Loucy (cell line): ENCODE measurements around the gene GNL3.

Source experiments
- H2AFZ ChIP-seq: fragments of 200-600 bp; sonication (generic); 2 replicates; pipeline ENCODE4 v1.6.0; 2016; ENCODE audit warnings: antibody characterized with exemption, mild to moderate bottlenecking, low read length, moderate library complexity
- H3F3A ChIP-seq: fragments of 200-600 bp; 2 replicates; pipeline ENCODE4 v1.6.0; 2016; ENCODE audit warnings: antibody characterized with exemption, low read depth, mild to moderate bottlenecking
- H3K27me3 ChIP-seq: fragments of 200-600 bp; sonication (generic); 2 replicates; pipeline ENCODE4 v1.6.1; 2014; ENCODE audit warnings: low read length, mild to moderate bottlenecking; ENCODE audit not compliant: insufficient read depth, poor library complexity, severe bottlenecking
- H3K36me3 ChIP-seq: fragments of 200-600 bp; sonication (generic); 2 replicates; pipeline ENCODE4 v1.6.1; 2016; ENCODE audit warnings: low read length; ENCODE audit not compliant: insufficient read depth
- H3K4me1 ChIP-seq: fragments of 200-600 bp; sonication (generic); 2 replicates; pipeline ENCODE4 v1.5.1; 2014; ENCODE audit warnings: low read length, mild to moderate bottlenecking; ENCODE audit not compliant: insufficient read depth, poor library complexity, severe bottlenecking
- H3K4me2 ChIP-seq: fragments of 200-600 bp; sonication (generic); 2 replicates; pipeline ENCODE4 v1.6.0; 2014; ENCODE audit warnings: antibody characterized with exemption, low read length, low read depth, mild to moderate bottlenecking; ENCODE audit not compliant: poor library complexity, severe bottlenecking
- H3K4me3 ChIP-seq: fragments of 200-600 bp; sonication (generic); 2 replicates; pipeline ENCODE4 v1.5.1; 2014; ENCODE audit warnings: low read length, mild to moderate bottlenecking, mixed read lengths; ENCODE audit not compliant: poor library complexity, severe bottlenecking
- H3K79me2 ChIP-seq: fragments of 200-600 bp; sonication (generic); 2 replicates; pipeline ENCODE4 v1.6.1; 2014; ENCODE audit warnings: low read length; ENCODE audit not compliant: insufficient read depth
- H3K9ac ChIP-seq: fragments of 200-600 bp; sonication (generic); 2 replicates; pipeline ENCODE4 v1.6.0; 2014; ENCODE audit warnings: mild to moderate bottlenecking, low read depth, low read length, moderate library complexity; ENCODE audit not compliant: poor library complexity, severe bottlenecking
- H3K9me2 ChIP-seq: fragments of 200-600 bp; sonication (generic); replicated peaks from 2 replicates; pipeline ENCODE4 v1.6.1; 2016; ENCODE audit warnings: low read depth, low read length, mixed read lengths
- H3K9me3 ChIP-seq: fragments of 200-600 bp; sonication (generic); 2 replicates; pipeline ENCODE4 v1.6.1; 2014; ENCODE audit warnings: mild to moderate bottlenecking, antibody characterized with exemption, low read length, low read depth; ENCODE audit not compliant: insufficient read depth
- H4K20me1 ChIP-seq: fragments of 200-600 bp; sonication (generic); 2 replicates; pipeline ENCODE4 v1.6.0; 2014; ENCODE audit warnings: antibody characterized with exemption, low read length, mild to moderate bottlenecking; ENCODE audit not compliant: insufficient read depth, poor library complexity, severe bottlenecking
- EZH2phosphoT487 ChIP-seq: fragments of 200-600 bp; IDR thresholded peaks from 2 replicates; pipeline ENCODE4 v1.6.1; 2018; ENCODE audit warnings: antibody characterized with exemption, mild to moderate bottlenecking, moderate library complexity, borderline replicate concordance
- TF ChIP-seq, protein P1 (sequence below): fragments of 200-600 bp; sonication (generic); conservative IDR thresholded peaks from 2 replicates; pipeline ENCODE4 v1.5.1; 2014; ENCODE audit warnings: mild to moderate bottlenecking, antibody characterized with exemption, low read length

The GNL3 gene

GRCh38 chr3:52705688-52706686 is 20.2 kb downstream of the GNL3 start, which contains the start of the genes GLT8D1 and SPCS1:
Gene GLT8D1, minus strand, starts transcription at chr3:52705791. Its CDS starts 5,331 bp downstream, at chr3:52700460.
Gene SPCS1, plus strand, starts transcription at chr3:52706106. Its CDS starts 141 bp downstream, at chr3:52706247.
- peaks cover 23% of the 10 kb centered on the region for H3K4me1 ChIP-seq
- peaks cover 16% of the 10 kb centered on the region for H4K20me1 ChIP-seq
- H3K9me3 ChIP-seq: no peaks in the 10 kb centered on the region
- H3K79me2 ChIP-seq: peaks cover 49% of the 10 kb centered on the region
- no peaks in the 10 kb centered on the region for H3F3A ChIP-seq
- peak within 1 kb of the TSS; percentile 98 for H3K9ac ChIP-seq
- peak within 1 kb of the TSS; percentile 99 for H3K4me3 ChIP-seq
- H3K27me3 ChIP-seq: peaks cover 4% of the 10 kb centered on the region
- H3K36me3 ChIP-seq: no peaks in the 10 kb centered on the region
- H2AFZ ChIP-seq: peak within 1 kb of the TSS; percentile 97
- H3K4me2 ChIP-seq: peak within 1 kb of the TSS; percentile 96
- TF ChIP-seq EZH2phosphoT487: no peak
- TF ChIP-seq, protein P1, sequence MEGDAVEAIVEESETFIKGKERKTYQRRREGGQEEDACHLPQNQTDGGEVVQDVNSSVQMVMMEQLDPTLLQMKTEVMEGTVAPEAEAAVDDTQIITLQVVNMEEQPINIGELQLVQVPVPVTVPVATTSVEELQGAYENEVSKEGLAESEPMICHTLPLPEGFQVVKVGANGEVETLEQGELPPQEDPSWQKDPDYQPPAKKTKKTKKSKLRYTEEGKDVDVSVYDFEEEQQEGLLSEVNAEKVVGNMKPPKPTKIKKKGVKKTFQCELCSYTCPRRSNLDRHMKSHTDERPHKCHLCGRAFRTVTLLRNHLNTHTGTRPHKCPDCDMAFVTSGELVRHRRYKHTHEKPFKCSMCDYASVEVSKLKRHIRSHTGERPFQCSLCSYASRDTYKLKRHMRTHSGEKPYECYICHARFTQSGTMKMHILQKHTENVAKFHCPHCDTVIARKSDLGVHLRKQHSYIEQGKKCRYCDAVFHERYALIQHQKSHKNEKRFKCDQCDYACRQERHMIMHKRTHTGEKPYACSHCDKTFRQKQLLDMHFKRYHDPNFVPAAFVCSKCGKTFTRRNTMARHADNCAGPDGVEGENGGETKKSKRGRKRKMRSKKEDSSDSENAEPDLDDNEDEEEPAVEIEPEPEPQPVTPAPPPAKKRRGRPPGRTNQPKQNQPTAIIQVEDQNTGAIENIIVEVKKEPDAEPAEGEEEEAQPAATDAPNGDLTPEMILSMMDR: no peak
- H3K9me2 ChIP-seq: no peaks in the 10 kb centered on the region

GRCh38 chr3:52707585-52707984 is 21.8 kb downstream of the GNL3 start:
- H3K36me3 ChIP-seq: peaks cover 2% of the 10 kb centered on the region; the same call in 1 of the 2 replicates
- peak overlapping the region; percentile 99 for H3K4me3 ChIP-seq
- H3K79me2 ChIP-seq: peaks cover 44% of the 10 kb centered on the region
- H2AFZ ChIP-seq: no peak overlapping the region
- H3K9ac ChIP-seq: peak overlapping the region; percentile 98
- H3K9me3 ChIP-seq: no peaks in the 10 kb centered on the region
- peak overlapping the region; percentile 96 for H3K4me2 ChIP-seq
- peaks cover 23% of the 10 kb centered on the region for H3K4me1 ChIP-seq
- H3K27me3 ChIP-seq: peaks cover 4% of the 10 kb centered on the region
- 0 out of 2 replicates have a peak, but pooled peaks cover 4% of the 10 kb centered on the region for H3F3A ChIP-seq
- peaks cover 16% of the 10 kb centered on the region for H4K20me1 ChIP-seq
- no peaks in the 10 kb centered on the region for H3K9me2 ChIP-seq
- TF ChIP-seq, protein P1: no peak
- no peak for TF ChIP-seq EZH2phosphoT487

DNA sequence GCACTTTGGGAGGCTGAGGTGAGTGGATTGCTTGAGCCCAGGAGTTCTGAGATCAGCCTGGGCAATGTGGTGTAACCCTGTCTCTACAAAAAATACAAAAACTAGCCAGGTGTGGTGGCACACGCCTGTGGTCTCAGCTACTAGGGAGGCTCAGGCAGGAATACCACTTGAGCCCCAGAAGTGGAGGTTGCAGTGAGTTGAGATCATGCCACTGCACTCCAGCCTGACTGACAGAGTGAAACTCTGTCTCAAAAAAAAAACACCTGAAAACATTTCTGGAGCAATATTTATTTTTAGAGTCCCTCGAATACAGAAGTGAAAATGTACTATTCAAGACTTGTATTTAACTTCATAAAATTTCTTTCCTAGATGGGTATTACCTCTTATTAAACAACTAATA is 24.7 kb downstream of the GNL3 start:
- Histone ChIP-seq H3F3A (0 out of 2 replicates have a peak, but pooled peaks cover 4% of the 10 kb centered on the region), H2AFZ (no peak overlapping the region), H3K4me1 (peaks cover 10% of the 10 kb centered on the region), H3K36me3 (peaks cover 3% of the 10 kb centered on the region; the same call in 1 of the 2 replicates), H4K20me1 (peaks cover 16% of the 10 kb centered on the region), H3K9me3 (no peaks in the 10 kb centered on the region), H3K4me3 (no peak overlapping the region), H3K4me2 (no peak overlapping the region), H3K9ac (no peak overlapping the region), H3K27me3 (peaks cover 4% of the 10 kb centered on the region), H3K9me2 (no peaks in the 10 kb centered on the region), H3K79me2 (peaks cover 23% of the 10 kb centered on the region)
- TF ChIP-seq, protein P1: no peak
- TF ChIP-seq EZH2phosphoT487: no peak
